Measurements from ENCODE around the gene CAPN14. TPM values are rescaled to one million over a fixed set of nuclear protein-coding genes. Genes with fewer than 3 reads are reported as not detected.

CAPN14 gene
- total RNA-seq, 4 donors from 2014 or later, result 0.83 TPM; not detected in 3

- DNase-seq, result no peak
- TF ChIP-seq POLR2A (IDR thresholded peaks at IDR 0.05) (no peak), CTCF (IDR thresholded peaks at IDR 0.05) (no peak)
- Histone ChIP-seq H3K9me3 (no peaks in the 10 kb centered on the region), H3K27me3 (no peaks in the 10 kb centered on the region), H3K36me3 (no peaks in the 10 kb centered on the region), H3K27ac (no peak overlapping the region), H3K4me1 (no peaks in the 10 kb centered on the region), H3K4me3 (no peak overlapping the region)
These were observed 54.2 kb downstream of the CAPN14 start for GRCh38 chr2:31163011-31163539.

- TF ChIP-seq POLR2A (IDR thresholded peaks at IDR 0.05) (no peak), CTCF (IDR thresholded peaks at IDR 0.05) (no peak)
- H3K36me3 ChIP-seq, result no peaks in the 10 kb centered on the region
- no peak overlapping the region for H3K27ac ChIP-seq
- no peak for DNase-seq
- H3K9me3 ChIP-seq, result no peaks in the 10 kb centered on the region
- no peaks in the 10 kb centered on the region for H3K4me1 ChIP-seq
- no peaks in the 10 kb centered on the region for H3K27me3 ChIP-seq
- H3K4me3 ChIP-seq, result no peak overlapping the region
These were observed 55.7 kb downstream of the CAPN14 start for GRCh38 chr2:31161637-31162036.

- Histone ChIP-seq H3K27me3 (no peaks in the 10 kb centered on the region), H3K36me3 (no peaks in the 10 kb centered on the region), H3K27ac (no peak overlapping the region), H3K4me1 (no peaks in the 10 kb centered on the region), H3K9me3 (no peaks in the 10 kb centered on the region), H3K4me3 (no peak overlapping the region)
- DNase-seq, result no peak
- TF ChIP-seq CTCF (IDR thresholded peaks at IDR 0.05), result no peak
- TF ChIP-seq POLR2A (IDR thresholded peaks at IDR 0.05), result no peak
These were observed 65.8 kb downstream of the CAPN14 start for GRCh38 chr2:31151501-31151900.

GRCh38 chr2:31150120-31150670, 67.1 kb downstream of the CAPN14 start:
- no peak for DNase-seq
- TF ChIP-seq POLR2A (IDR thresholded peaks at IDR 0.05), result no peak
- no peak for TF ChIP-seq CTCF (IDR thresholded peaks at IDR 0.05)
- no peak overlapping the region for H3K4me3 ChIP-seq
- H3K4me1 ChIP-seq, result no peaks in the 10 kb centered on the region
- H3K9me3 ChIP-seq, result no peaks in the 10 kb centered on the region
- H3K27me3 ChIP-seq, result no peaks in the 10 kb centered on the region
- H3K27ac ChIP-seq, result no peak overlapping the region
- no peaks in the 10 kb centered on the region for H3K36me3 ChIP-seq

GRCh38 chr2:31148514-31148913, 68.8 kb downstream of the CAPN14 start:
- no peaks in the 10 kb centered on the region for H3K27me3 ChIP-seq
- no peak for TF ChIP-seq POLR2A (IDR thresholded peaks at IDR 0.05)
- TF ChIP-seq CTCF (IDR thresholded peaks at IDR 0.05), result no peak
- no peak overlapping the region for H3K27ac ChIP-seq
- no peak for DNase-seq
- H3K9me3 ChIP-seq, result no peaks in the 10 kb centered on the region
- no peak overlapping the region for H3K4me3 ChIP-seq
- no peaks in the 10 kb centered on the region for H3K4me1 ChIP-seq
- no peaks in the 10 kb centered on the region for H3K36me3 ChIP-seq

- no peaks in the 10 kb centered on the region for H3K4me1 ChIP-seq
- TF ChIP-seq CTCF (IDR thresholded peaks at IDR 0.05), result no peak
- TF ChIP-seq POLR2A (IDR thresholded peaks at IDR 0.05), result no peak
- H3K9me3 ChIP-seq, result no peaks in the 10 kb centered on the region
- no peaks in the 10 kb centered on the region for H3K36me3 ChIP-seq
- H3K4me3 ChIP-seq, result no peak overlapping the region
- H3K27me3 ChIP-seq, result no peaks in the 10 kb centered on the region
- H3K27ac ChIP-seq, result no peak overlapping the region
- DNase-seq, result no peak
These were observed 69.7 kb downstream of the CAPN14 start for GRCh38 chr2:31147645-31148044.
